Caco-2 (cell line): ENCODE data around the gene FAM83E. TPM values are rescaled to one million over a fixed set of nuclear protein-coding genes. Genes with fewer than 3 reads are reported as not detected.

Experiments used
- BruUV-seq: library from RNA; stranded (reverse); fragments of 400-500 nt; replicated peaks from 2 replicates; lab custom pipeline; 2021; lab: Mats Ljungman, UMichigan
- CTCF ChIA-PET: fragments of 300-600 bp; sonication (Branson Sonifier 250); formaldehyde crosslinking; loops from one replicate; lab custom pipeline; 2022; ENCODE audit warnings: antibody characterized with exemption; lab: Charles Lee
- POLR2A ChIA-PET: fragments of 300-600 bp; sonication (Branson Sonifier 250); formaldehyde crosslinking; loops from one replicate; lab custom pipeline; 2022; ENCODE audit warnings: antibody characterized with exemption; lab: Charles Lee
- DNase-seq, 2 experiments: peaks; one replicate each; pipeline versions ENCODE4 v3.0.0 to v3.0.0-alpha.2; 2020 to 2022
- H3K27me3 ChIP-seq: replicated peaks from 2 replicates; pipeline ENCODE4 v1.6.0; 2011; ENCODE audit warnings: low read length; ENCODE audit not compliant: control insufficient read depth, insufficient read depth
- H3K36me3 ChIP-seq: 2 replicates; pipeline ENCODE4 v1.5.1; 2011; ENCODE audit warnings: low read length; ENCODE audit not compliant: control insufficient read depth, insufficient read depth
- H3K4me1 ChIP-seq: fragments of 250-450 bp; sonication (Bioruptor Pico); 2 replicates; pipeline ENCODE4 v1.5.1; 2020; ENCODE audit warnings: mild to moderate bottlenecking
- H3K4me3 ChIP-seq: 2 replicates; pipeline ENCODE4 v1.5.1; 2011; ENCODE audit warnings: low read depth, mild to moderate bottlenecking, control low read depth, low read length
- H3K9me3 ChIP-seq: fragments of 250-450 bp; sonication (Bioruptor Pico); 2 replicates; pipeline ENCODE4 v1.5.1; 2020; ENCODE audit warnings: mild to moderate bottlenecking, moderate library complexity
- H3K27ac Mint-ChIP-seq: one replicate; pipeline ENCODE4 v1.8.0; 2022; ENCODE audit warnings: mixed read lengths; ENCODE audit not compliant: unreplicated experiment
- H3K27me3 Mint-ChIP-seq: one replicate; pipeline ENCODE4 v1.8.0; 2022; ENCODE audit warnings: mixed read lengths; ENCODE audit not compliant: insufficient read depth, unreplicated experiment
- H3K36me3 Mint-ChIP-seq: one replicate; pipeline ENCODE4 v1.8.0; 2022; ENCODE audit warnings: mild to moderate bottlenecking, mixed read lengths; ENCODE audit not compliant: insufficient read depth, unreplicated experiment
- H3K4me1 Mint-ChIP-seq: one replicate; pipeline ENCODE4 v1.8.0; 2022; ENCODE audit warnings: low read depth, mixed read lengths; ENCODE audit not compliant: unreplicated experiment
- H3K4me3 Mint-ChIP-seq: one replicate; pipeline ENCODE4 v1.8.0; 2022; ENCODE audit warnings: mild to moderate bottlenecking, moderate library complexity, mixed read lengths; ENCODE audit not compliant: unreplicated experiment
- H3K9me3 Mint-ChIP-seq: one replicate; pipeline ENCODE4 v1.8.0; 2022; ENCODE audit warnings: mixed read lengths; ENCODE audit not compliant: unreplicated experiment
- intact Hi-C: fragments of 100-400 bp; cut with micrococcal nuclease; formaldehyde crosslinking; loops from one replicate; pipeline ENCODE4 v1.10.0; 2022; ENCODE audit not compliant: unreplicated experiment
- total RNA-seq: library from RNA; stranded (reverse); gene quantifications from 2 replicates; pipeline ENCODE4 v1.2.3, GENCODE V29; 2022
- TF ChIP-seq, protein P1 (sequence below), 2 experiments: fragments of 200-600 bp in 1 of 2; IDR thresholded peaks; 1 replicate in 1 of 2; 2 replicates in 1 of 2; pipeline versions ENCODE4 v1.5.1 to v1.8.0; 2011 to 2022; ENCODE audit warnings: antibody characterized with exemption in 1 of 2, control low read depth in 1 of 2, inconsistent platforms in 1 of 2, low read depth in 1 of 2, low read length in 1 of 2, mild to moderate bottlenecking in 1 of 2, moderate library complexity in 1 of 2; ENCODE audit not compliant: insufficient read depth in 1 of 2, severe bottlenecking in 1 of 2, unreplicated experiment in 1 of 2

Gene FAM83E
- total RNA-seq, 1 experiment from 2014 or later, result 6.8 TPM

DNA sequence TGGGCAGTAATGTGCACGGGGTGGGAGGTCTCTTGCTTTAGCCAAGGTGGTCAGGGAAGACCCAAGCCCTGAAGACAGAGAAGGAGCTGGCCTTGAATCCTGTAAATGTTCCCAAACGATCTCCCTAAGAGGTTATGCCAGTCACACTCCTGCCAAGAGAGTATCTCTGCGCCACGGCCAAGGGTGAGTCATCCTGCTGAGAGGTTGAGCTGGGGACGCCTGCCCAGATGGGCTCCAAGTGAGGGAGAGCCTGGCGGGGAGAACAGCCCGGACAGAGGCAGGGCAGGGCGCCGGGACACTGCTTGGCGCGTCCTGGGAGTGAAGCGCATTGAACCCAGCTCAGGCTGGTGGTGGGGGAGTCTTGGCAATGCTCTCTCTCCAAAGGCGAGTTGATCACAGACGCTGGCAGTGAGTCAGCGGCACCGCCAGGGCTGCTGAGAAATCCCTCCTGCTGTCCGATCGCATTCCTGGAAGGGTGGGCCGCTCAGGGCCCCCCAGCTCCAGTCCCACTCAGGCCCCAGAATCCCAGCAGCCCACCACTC is 46.5 kb downstream of the FAM83E start:
- intact Hi-C loops, result no loop called here
- no peak overlapping the region for H3K4me3 ChIP-seq
- CTCF ChIA-PET, result no interaction called here

DNA sequence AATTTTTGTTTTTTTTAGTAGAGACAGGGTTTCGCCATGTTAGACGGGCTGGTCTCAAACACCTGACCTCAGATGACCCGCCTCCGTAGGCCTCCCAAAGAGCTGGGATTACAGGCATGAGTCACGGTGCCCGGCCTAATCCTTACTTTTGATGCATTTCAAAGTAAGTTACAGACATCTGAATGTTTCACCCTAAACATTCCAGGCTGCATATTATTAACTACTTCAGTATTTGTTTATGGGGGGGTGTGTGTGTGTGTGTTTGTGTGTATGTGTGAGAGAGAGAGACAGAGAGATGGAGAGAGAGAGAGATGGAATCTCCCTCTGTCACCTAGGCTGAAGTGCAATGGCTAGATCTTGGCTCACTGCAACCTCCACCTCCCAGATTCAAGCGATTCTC is 49.8 kb downstream of the FAM83E start:
- ChIA-PET CTCF (interaction anchor here (0.7 to 1.7 kb wide), 2 partner anchors 19 to 23 kb away, joined by 3 to 5 read pairs; no protein-coding TSS in a partner anchor), POLR2A (no interaction called here)
- H3K36me3 ChIP-seq, result no peaks in the 10 kb centered on the region
- no peak overlapping the region for H3K4me3 ChIP-seq
- intact Hi-C loops, result loop anchor here (1.0 kb wide), 1 partner anchor 11 kb away; no protein-coding TSS in a partner anchor
- no peak overlapping the region for H3K4me3 Mint-ChIP-seq
- TF ChIP-seq, protein P1, sequence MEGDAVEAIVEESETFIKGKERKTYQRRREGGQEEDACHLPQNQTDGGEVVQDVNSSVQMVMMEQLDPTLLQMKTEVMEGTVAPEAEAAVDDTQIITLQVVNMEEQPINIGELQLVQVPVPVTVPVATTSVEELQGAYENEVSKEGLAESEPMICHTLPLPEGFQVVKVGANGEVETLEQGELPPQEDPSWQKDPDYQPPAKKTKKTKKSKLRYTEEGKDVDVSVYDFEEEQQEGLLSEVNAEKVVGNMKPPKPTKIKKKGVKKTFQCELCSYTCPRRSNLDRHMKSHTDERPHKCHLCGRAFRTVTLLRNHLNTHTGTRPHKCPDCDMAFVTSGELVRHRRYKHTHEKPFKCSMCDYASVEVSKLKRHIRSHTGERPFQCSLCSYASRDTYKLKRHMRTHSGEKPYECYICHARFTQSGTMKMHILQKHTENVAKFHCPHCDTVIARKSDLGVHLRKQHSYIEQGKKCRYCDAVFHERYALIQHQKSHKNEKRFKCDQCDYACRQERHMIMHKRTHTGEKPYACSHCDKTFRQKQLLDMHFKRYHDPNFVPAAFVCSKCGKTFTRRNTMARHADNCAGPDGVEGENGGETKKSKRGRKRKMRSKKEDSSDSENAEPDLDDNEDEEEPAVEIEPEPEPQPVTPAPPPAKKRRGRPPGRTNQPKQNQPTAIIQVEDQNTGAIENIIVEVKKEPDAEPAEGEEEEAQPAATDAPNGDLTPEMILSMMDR (IDR thresholded peaks at IDR 0.05; ENCODE audit: insufficient read depth in 1 of 2, low read depth in 1 of 2, low read length in 1 of 2, severe bottlenecking in 1 of 2, unreplicated experiment in 1 of 2), result no peak
- peaks cover 21% of the 10 kb centered on the region for H3K4me1 Mint-ChIP-seq
- peaks cover 11% of the 10 kb centered on the region for H3K36me3 Mint-ChIP-seq
- no peaks in the 10 kb centered on the region for H3K27me3 Mint-ChIP-seq
- H3K27me3 ChIP-seq, result no peaks in the 10 kb centered on the region
- H3K9me3 Mint-ChIP-seq, result no peaks in the 10 kb centered on the region
- BruUV-seq, result no TSS peak
- H3K4me1 ChIP-seq, result peaks cover 31% of the 10 kb centered on the region
- DNase-seq, result peak; percentile 86 to 87
- H3K27ac Mint-ChIP-seq, result peak overlapping the region; percentile 81
- H3K9me3 ChIP-seq, result no peaks in the 10 kb centered on the region

More for the DNA sequence above, 46.5 kb downstream of the FAM83E start:
- Mint-ChIP-seq H3K36me3 (peaks cover 14% of the 10 kb centered on the region), H3K4me3 (no peak overlapping the region), H3K27me3 (no peaks in the 10 kb centered on the region), H3K27ac (peak overlapping the region; percentile 81), H3K4me1 (peaks cover 33% of the 10 kb centered on the region), H3K9me3 (no peaks in the 10 kb centered on the region)
- no peaks in the 10 kb centered on the region for H3K36me3 ChIP-seq
- BruUV-seq, result no TSS peak
- POLR2A ChIA-PET, result interaction anchor here (0.5 kb wide), 1 partner anchor 14 kb away, joined by 5 read pairs; no protein-coding TSS in a partner anchor
- H3K4me1 ChIP-seq, result peaks cover 44% of the 10 kb centered on the region
- no peak for DNase-seq
- H3K9me3 ChIP-seq, result no peaks in the 10 kb centered on the region
- TF ChIP-seq, protein P1 (IDR thresholded peaks at IDR 0.05; ENCODE audit: insufficient read depth in 1 of 2, low read depth in 1 of 2, low read length in 1 of 2, severe bottlenecking in 1 of 2, unreplicated experiment in 1 of 2), result no peak
- H3K27me3 ChIP-seq, result no peaks in the 10 kb centered on the region

Other genes starting within 250 kb of the FAM83E start
- 375 and 381 TPM in 2 replicates for gene KDELR1, start 223.5 kb downstream of the FAM83E start, total RNA-seq
- 6.5 and 7.3 TPM in 2 replicates for gene GRIN2D, start 221.4 kb downstream of the FAM83E start, total RNA-seq
- gene GRWD1, start 169.1 kb downstream of the FAM83E start, total RNA-seq, result 77.3 and 77.4 TPM in 2 replicates
- gene KCNJ14, start 159.5 kb downstream of the FAM83E start, total RNA-seq, result 3.6 and 3.9 TPM in 2 replicates
- gene CYTH2, start 145.7 kb downstream of the FAM83E start, total RNA-seq, result 74.6 and 81.3 TPM in 2 replicates
- gene LMTK3, start 103.2 kb downstream of the FAM83E start, total RNA-seq, result 22.4 and 22.6 TPM in 2 replicates
- 1.00 and 1.4 TPM in 2 replicates for gene SULT2B1, start 62.9 kb downstream of the FAM83E start, total RNA-seq
- not detected in 2 replicates for gene SPACA4, start 8.3 kb downstream of the FAM83E start, total RNA-seq
- 1,812 and 1,896 TPM in 2 replicates for gene RPL18, start 4.1 kb upstream of the FAM83E start, total RNA-seq
- gene SPHK2, start 4.4 kb upstream of the FAM83E start, total RNA-seq, result 134 and 140 TPM in 2 replicates
- 17.4 and 17.7 TPM in 2 replicates for gene DBP, start 22.3 kb upstream of the FAM83E start, total RNA-seq
- gene CA11, start 31.1 kb upstream of the FAM83E start, total RNA-seq, result 10.5 and 15.9 TPM in 2 replicates
- 0.12 and 0.34 TPM in 2 replicates for gene NTN5, start 57.9 kb upstream of the FAM83E start, total RNA-seq
- 13.5 and 16.3 TPM in 2 replicates for gene FUT2, start 80.9 kb upstream of the FAM83E start, total RNA-seq
- 1.7 and 1.9 TPM in 2 replicates for gene MAMSTR, start 104.6 kb upstream of the FAM83E start, total RNA-seq
- gene RASIP1, start 125.5 kb upstream of the FAM83E start, total RNA-seq, result 5.4 and 5.9 TPM in 2 replicates
- 8.9 and 10.3 TPM in 2 replicates for gene IZUMO1, start 131.8 kb upstream of the FAM83E start, total RNA-seq
- gene FUT1, start 137.6 kb upstream of the FAM83E start, total RNA-seq, result 26.1 and 30.5 TPM in 2 replicates
- gene FGF21, start 140.4 kb upstream of the FAM83E start, total RNA-seq, result 1.9 and 3.0 TPM in 2 replicates
- 106 and 109 TPM in 2 replicates for gene BCAT2, start 196.0 kb upstream of the FAM83E start, total RNA-seq
- 27.8 and 30.8 TPM in 2 replicates for gene HSD17B14, start 221.4 kb upstream of the FAM83E start, total RNA-seq